Neutrophil (primary cell): Measurements from ENCODE around the gene MEIS2.

Source experiments
- H3K27ac ChIP-seq: fragments of 200-600 bp; sonication (generic); 2 replicates; pipeline ENCODE4 v1.5.1; 2016; ENCODE audit warnings: mild to moderate bottlenecking, moderate library complexity
- H3K27me3 ChIP-seq: fragments of 200-600 bp; sonication (generic); 2 replicates; pipeline ENCODE4 v1.6.0; 2016; ENCODE audit warnings: mild to moderate bottlenecking
- H3K36me3 ChIP-seq: fragments of 200-600 bp; sonication (generic); 2 replicates; pipeline ENCODE4 v1.5.1; 2017
- H3K4me1 ChIP-seq, 2 experiments: fragments of 200-600 bp in 1 of 2; sonication (generic) in 1 of 2; 1 replicate in 1 of 2; 2 replicates in 1 of 2; pipeline versions ENCODE4 v1.5.1 to v1.6.1; 2013 to 2016; ENCODE audit warnings: low read depth in 1 of 2, low read length in 1 of 2, mild to moderate bottlenecking in 1 of 2, moderate library complexity in 1 of 2; ENCODE audit not compliant: control insufficient read depth in 1 of 2, insufficient read depth in 1 of 2
- H3K4me3 ChIP-seq, 2 experiments: fragments of 200-600 bp in 1 of 2; sonication (generic) in 1 of 2; 1 replicate in 1 of 2; 2 replicates in 1 of 2; pipeline ENCODE4 v1.5.1; 2013 to 2016; ENCODE audit warnings: low read depth in 1 of 2, low read length in 1 of 2, mild to moderate bottlenecking in 1 of 2, moderate library complexity in 1 of 2
- H3K9me3 ChIP-seq: fragments of 200-600 bp; sonication (generic); 2 replicates; pipeline ENCODE4 v1.5.1; 2016
- TF ChIP-seq, protein P1 (sequence below): fragments of 200-600 bp; sonication (generic); IDR thresholded peaks from 2 replicates; pipeline ENCODE4 v1.5.1; 2016; ENCODE audit warnings: antibody characterized with exemption

MEIS2 gene

DNA sequence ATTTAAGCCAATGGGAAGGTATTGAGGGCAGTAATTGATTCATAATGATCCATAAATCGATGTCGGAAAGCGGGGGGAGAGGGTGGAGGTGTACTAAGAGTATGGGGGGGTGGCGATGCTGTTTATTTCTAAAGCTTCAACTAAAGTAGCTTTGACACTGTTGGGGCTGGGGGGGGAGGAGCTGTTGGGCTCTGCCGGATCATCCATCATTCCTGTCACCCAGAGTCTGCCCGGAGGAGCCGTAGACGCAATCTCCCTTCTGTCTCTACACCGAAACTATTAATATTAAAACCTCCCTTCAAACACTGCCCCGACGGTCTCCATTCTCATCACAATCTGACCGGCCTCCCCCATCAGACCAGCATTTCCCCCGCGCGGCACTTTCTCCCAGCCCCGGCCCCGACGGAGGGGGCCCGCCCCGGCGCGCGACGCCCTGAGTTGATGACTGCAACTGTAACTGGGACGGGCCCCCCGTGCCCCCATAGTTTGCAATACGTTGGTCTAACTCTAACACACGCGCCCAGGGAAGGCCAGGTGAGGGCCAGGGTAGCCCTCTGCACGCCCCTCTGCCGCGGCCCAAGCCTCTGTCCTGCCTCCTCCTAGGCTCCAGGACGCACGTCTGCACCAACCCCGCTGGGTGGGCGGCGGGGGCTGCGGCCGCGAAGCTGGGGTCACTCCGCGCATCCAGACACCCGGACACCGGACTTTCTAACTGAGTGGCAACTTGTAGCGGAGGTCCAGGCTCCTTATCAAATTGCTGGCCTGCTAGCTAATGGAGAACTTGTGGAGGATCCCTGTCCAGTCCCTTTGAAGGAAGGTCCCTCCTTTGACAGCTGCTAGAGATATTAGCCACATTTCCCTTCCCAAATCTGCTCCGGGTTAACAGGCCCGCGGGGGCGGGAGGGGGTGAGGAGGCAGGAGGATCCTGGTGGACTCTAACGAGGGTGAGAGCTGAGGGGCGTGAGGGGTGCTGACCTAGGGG is 212.0 kb downstream of the MEIS2 start:
- Histone ChIP-seq H3K36me3 (no peaks in the 10 kb centered on the region), H3K4me3 (no peak overlapping the region), H3K27ac (no peak overlapping the region), H3K4me1 (no peaks in the 10 kb centered on the region), H3K9me3 (no peaks in the 10 kb centered on the region), H3K27me3 (peaks cover 93% of the 10 kb centered on the region)
- TF ChIP-seq, protein P1, sequence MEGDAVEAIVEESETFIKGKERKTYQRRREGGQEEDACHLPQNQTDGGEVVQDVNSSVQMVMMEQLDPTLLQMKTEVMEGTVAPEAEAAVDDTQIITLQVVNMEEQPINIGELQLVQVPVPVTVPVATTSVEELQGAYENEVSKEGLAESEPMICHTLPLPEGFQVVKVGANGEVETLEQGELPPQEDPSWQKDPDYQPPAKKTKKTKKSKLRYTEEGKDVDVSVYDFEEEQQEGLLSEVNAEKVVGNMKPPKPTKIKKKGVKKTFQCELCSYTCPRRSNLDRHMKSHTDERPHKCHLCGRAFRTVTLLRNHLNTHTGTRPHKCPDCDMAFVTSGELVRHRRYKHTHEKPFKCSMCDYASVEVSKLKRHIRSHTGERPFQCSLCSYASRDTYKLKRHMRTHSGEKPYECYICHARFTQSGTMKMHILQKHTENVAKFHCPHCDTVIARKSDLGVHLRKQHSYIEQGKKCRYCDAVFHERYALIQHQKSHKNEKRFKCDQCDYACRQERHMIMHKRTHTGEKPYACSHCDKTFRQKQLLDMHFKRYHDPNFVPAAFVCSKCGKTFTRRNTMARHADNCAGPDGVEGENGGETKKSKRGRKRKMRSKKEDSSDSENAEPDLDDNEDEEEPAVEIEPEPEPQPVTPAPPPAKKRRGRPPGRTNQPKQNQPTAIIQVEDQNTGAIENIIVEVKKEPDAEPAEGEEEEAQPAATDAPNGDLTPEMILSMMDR = no peak

DNA sequence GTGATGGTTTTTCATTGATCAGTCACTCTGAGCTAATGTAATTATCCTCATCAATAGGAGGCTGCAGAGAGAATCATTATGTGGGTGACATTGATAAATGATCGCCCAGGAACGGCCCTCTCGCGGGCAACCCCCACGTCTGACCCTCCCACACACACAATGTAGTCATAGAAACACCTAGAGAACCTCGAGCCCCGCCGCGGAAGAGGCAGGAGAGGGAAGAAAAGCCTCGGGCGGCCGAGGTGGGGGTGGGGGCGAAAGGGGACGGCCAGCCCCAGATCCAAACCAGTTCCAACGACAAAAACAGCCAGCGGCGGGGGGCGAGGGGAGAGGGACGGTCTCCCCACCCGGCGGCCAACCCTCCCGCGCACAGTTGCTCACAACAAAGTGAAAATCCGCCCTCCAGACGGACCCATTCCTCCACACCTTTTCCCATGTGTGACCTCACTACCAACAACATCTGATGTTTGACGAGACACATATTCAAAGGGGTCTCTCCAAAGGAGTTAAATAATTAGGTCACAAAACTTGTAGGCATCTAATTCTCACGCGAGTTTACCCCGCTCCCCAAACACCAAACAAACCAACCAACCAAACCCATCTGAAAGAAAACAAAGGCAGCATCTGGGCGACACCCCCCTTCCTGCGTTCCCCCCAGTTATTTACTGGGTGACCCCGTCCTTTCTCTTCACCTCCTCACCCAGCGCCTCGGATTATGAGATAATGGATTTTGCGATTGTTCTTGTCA is 213.0 kb downstream of the MEIS2 start:
- H3K27me3 ChIP-seq = peaks cover 98% of the 10 kb centered on the region

DNA sequence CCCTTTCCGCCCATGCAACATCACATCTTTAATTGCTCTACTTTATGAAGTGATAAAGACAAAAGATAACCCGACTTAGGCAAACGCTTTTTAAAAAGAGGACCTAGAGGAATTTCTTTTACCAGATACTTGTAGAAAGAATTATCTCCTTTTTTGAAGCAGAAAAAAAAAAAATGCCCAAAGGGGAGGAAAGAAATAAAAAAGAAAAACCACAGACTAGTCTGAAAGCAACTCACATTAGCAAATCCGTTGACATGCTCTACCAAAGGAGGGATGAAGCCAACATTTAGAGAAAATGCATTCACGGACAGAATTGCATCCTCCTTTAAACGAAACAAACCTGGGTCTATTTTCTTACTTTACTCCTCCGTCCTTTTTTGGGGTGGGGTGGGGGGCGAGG is 213.6 kb downstream of the MEIS2 start:
- Histone ChIP-seq H3K9me3 (no peaks in the 10 kb centered on the region), H3K4me1 (no peaks in the 10 kb centered on the region), H3K4me3 (no peak overlapping the region), H3K27ac (no peak overlapping the region), H3K27me3 (peaks cover 100% of the 10 kb centered on the region), H3K36me3 (no peaks in the 10 kb centered on the region)
- TF ChIP-seq, protein P1 = no peak

More for the DNA sequence above, 213.0 kb downstream of the MEIS2 start:
- no peak overlapping the region for H3K27ac ChIP-seq
- no peaks in the 10 kb centered on the region for H3K36me3 ChIP-seq
- H3K4me3 ChIP-seq = no peak overlapping the region
- no peaks in the 10 kb centered on the region for H3K4me1 ChIP-seq
- TF ChIP-seq, protein P1 = no peak
- no peaks in the 10 kb centered on the region for H3K9me3 ChIP-seq

DNA sequence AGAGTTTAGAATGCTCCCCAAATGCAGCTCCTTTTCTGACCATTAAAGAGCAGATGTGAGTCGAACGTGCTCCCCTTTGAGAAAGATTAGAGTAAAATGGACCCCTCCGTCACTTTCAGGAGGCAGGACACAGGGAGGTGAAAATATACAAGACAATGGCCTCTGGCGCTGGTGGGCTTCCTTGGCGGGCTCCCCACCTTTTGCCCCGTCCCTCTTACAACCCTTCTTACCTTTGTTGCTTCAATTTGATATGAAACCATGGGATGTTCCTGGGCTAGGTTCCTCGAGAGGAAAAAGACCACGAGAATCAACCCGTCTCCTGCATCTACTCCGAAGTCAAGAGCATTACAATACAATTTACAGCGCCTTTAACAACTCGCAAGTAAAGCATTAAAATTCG is 214.2 kb downstream of the MEIS2 start:
- Histone ChIP-seq H3K36me3 (no peaks in the 10 kb centered on the region), H3K4me1 (no peaks in the 10 kb centered on the region), H3K9me3 (no peaks in the 10 kb centered on the region), H3K4me3 (no peak overlapping the region), H3K27ac (no peak overlapping the region), H3K27me3 (peaks cover 100% of the 10 kb centered on the region)
- TF ChIP-seq, protein P1 = no peak

DNA sequence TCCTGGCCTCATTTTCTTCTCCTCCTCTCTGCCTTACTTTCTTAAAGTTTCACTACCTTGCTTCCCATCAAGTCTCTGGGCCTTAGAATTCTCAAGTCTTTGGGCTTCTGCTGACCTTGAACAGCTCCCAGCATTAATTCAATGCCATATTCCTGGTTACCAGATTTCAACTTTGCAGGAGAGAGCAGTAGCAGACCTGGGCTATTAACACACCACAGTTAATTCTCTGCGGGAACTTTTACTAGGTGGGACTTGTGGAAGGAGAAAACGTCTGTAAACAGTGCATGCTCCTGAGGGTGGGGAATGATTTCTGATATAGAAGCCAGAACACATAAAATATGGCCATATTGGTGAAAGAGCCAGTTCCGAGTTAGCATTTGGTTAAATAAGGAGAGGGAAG is 214.6 kb downstream of the MEIS2 start:
- Histone ChIP-seq H3K9me3 (no peaks in the 10 kb centered on the region), H3K27me3 (peaks cover 100% of the 10 kb centered on the region), H3K4me1 (no peaks in the 10 kb centered on the region), H3K36me3 (no peaks in the 10 kb centered on the region), H3K4me3 (no peak overlapping the region), H3K27ac (no peak overlapping the region)
- TF ChIP-seq, protein P1 = no peak
